Activated CD8-positive, alpha-beta memory T cell treated with anti-CD3 and anti-CD28 coated beads, Interleukin-2, amount 50 U/mL, for 24 hours (primary cell): Measurements from ENCODE around the gene AXIN2.

Experiments used
- DNase-seq: peaks from one replicate; pipeline ENCODE4 v3.0.0-alpha.2; 2020; ENCODE audit errors: extremely low read depth

AXIN2 gene

DNA sequence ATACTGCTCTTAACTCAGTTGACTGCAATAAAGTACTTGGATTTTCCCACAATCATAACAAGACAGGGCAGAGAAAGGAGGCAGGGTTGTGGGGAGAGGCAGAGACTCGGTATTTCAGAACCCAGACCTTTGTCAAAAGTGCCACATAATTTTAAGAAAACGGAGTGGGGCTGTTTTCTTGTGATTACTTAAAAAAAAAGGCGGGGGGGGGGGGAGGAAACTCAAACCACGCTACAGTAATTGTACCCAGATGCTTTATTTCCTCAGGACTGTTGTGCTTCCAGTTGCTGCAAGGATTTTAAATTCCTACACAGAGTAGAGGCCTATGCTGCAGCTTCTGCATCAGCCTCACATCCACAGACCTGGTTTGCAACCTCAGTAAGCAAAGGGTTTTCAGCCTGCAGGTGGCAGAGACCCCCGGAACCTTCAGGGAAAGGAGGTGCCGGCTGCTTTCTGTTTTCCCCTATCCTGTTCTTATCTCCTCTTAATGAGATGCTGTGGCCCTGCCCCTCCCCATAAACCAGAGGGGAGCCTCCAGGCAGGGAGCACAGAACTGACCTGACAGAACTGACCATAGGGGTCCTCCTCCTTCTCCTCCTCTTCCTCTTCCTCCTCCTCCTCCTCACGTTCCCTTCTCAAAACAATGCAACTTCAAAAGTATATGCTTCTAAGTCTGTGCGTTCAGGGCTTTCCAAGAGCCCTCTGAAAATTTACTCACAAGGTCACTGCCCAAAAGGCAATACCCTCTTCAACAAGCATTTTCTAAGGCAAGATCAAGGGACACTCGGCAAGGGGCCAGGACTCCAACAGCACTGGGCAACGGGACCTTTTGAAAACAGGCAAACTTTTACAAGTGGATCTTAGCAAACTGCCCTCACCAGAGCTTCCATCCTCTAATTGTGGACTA lies 7.5 kb downstream of the AXIN2 start:
- no peak for DNase-seq

DNA sequence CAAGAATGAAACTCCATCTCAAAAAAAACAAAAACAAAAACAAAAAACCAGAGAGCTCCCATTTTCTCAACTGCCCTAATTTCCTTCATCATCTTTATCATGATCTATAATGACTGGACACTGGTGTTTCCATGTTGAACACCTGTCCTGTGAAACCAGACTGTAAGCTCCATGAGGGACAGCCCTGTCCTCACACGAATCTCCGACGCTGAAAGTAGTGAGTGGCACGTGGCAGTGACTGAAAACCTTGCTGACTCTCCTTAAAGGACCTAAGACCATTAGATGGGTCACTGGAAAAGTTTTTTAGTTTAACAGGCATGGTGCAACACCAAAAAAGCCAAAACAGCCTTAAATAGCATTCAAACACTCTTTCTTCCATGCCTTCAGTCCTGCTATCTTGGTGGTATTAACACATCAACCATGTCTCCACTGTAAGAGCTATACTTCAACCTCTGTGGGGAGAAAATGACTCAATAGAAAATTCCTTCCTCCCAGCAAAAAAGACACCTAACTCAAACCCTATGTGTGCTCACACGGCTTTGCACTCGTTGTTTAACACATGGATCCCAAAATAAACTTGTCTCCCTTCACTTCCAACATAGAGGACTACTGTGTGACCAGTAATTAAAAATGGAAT lies 8.3 kb downstream of the AXIN2 start:
- DNase-seq, result no peak

DNA sequence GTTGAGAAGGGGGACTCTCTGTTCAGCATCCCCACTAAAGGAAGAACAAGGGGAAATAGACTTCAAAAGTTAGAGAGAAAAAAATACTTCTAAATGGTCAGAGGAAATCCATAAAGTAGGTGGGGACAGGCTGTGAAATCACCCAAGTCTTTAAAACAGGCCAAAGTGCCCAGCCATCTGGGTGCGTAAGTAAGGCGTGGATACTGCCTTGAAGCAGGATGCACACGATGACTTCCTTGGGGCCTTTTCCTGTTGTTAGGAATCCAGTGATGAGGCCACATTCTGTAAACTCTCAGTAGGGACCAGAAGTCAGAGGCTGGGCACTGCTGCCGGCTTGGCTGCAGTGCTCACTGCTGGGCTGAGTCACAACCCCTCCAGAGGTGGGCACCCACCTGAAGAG lies 9.2 kb downstream of the AXIN2 start:
- DNase-seq, result no peak

DNA sequence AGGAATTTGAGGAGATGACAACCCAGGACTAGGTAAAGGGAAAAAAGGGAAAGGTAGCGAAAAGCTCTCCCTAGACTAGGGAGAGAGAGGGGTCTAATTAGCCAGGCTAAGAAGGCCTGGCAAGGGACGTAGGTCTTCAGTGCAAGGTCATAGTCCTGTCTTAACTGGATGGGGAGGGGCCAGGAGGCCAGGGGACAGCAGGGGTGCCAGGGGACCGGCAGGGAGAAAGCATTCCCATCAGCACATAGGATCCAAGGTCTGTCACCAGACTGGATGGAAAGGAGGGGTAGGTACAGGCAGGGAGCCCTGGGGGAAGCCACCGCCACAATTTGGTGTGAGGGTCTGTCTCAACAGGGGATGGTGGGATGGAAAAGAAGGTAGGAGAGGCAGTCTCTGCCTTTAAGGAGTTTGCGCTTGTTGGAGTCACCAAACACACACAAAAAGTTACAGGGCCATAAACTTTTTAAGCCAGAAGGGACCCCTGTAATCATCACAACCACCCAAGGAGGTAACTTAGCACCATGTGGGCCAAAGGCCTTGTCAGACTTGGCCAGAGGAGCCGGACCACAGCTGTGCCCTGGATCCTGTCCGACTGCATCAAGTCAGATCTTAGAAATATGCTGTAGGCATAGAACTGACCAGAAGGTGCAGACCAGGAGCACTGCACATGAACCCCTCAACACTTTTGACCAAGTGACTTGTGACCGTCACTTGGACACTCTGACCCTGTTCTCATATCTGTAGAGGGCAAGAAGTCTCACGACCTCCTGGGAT lies 10.0 kb downstream of the AXIN2 start:
- no peak for DNase-seq

DNA sequence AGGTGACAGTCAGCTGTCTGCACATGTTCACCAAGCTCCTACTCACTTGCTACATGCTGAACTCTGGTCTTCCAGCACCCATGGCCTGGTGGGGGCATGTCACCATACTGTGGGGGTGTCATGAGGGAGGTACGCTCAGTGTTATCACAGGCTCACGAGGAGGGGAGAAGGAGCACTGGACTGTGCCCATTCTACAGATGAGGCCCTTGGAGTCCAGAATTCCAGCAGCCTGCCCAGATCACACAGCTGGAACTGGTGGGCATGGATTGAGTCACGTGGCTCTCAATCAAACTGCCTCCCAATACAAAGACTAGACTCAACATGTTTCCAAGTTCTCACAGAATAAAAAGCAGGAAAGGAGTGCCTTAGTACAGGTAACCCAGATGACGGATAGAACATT lies 10.7 kb downstream of the AXIN2 start:
- DNase-seq, result no peak

DNA sequence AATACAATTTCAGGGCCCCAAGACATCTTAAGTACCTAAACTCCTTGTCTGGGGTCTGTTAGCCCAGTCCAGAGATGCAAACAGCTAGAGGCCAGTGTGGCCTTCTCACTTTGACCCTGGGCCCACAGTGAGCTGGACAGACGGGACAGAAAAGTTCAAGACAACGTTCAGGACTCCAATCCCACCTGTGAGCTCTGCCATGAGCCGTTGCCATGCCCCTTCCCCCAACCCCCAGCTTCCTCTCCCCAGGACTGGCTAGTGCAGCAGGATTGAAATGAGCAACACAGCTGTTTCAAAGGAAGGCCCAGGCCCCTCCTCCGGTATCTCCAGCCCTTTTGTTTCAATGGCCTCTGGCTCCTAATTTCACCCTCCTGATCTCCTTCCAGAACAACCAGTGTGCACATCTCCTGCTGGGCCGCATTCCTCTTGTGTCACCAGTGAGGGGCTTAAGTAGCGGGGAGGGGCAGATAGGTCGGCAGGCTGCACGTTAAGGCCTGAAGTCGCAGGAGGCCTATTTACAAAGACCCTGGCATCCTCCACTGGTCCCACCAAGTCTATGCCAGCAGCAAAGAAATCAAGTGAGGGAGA lies 11.3 kb downstream of the AXIN2 start:
- no peak for DNase-seq

DNA sequence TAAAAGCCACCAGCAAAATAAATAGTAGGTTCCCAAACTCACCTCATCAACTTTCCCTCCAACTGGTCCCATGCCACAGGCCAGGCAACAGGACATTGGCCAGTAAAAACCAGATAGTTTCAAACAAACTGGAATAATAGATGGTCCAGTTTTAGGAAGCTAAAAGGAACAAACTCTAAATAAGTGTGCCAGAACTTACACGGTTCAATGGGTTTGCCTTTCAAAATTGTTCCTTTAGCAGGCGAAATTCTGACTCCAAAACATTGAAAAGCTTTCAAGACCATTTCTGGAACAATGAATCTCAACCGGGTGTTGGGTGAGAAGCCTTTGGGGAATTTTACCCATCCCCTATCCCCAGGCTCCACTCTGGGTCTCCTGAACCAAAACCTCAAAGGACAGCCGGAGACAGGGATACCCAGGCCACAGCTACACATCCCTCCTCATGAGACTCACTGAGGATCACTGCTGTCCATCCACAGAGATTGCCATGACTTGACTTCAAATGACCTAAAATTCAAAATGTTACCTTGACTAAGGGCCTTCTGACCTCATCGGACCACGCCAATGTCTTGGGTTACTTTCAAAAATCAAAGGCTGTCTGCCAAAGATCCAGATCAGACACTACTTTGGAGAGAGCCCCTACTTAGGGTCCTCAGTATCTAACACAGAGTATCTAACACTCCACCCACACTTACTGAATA lies 13.0 kb downstream of the AXIN2 start:
- DNase-seq, result no peak

DNA sequence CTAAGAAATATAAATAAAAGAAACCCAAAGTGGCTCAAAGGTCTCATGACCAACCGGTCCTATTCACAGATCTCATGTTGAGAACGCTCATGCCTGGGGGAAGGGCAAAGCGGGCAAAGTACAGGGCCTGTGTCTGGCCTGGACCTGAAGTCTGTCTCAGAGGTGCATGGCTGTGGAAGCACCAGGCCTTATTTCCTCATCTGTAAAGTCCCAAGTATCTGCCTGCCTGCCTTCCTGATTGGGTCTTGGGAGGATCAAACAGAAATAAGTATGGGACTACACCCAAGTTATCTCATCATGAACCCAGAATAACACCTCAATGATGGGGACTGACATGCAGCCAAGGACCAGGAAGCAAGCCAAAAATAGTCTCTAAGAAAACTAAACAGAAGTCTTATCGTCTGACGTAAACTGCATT lies 14.2 kb downstream of the AXIN2 start:
- DNase-seq, result no peak

DNA sequence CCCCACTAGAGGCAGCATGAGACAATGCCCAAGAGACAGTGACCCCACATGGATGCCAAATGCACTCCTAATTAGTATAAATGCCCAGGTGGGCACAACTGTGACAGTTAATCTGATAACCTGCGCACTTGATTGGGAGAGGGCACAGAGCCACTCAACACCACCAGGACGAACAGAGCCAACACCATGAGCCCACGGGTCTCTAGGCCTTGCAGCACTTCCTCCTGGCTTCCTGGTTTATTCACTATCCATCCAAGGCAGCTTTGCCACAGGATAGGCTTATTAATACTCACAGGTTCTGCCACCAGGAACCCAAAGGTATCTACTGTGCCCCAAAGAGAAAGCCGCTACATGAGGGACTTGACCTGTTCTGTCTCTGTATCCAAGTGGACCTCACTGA lies 14.9 kb downstream of the AXIN2 start:
- no peak for DNase-seq

DNA sequence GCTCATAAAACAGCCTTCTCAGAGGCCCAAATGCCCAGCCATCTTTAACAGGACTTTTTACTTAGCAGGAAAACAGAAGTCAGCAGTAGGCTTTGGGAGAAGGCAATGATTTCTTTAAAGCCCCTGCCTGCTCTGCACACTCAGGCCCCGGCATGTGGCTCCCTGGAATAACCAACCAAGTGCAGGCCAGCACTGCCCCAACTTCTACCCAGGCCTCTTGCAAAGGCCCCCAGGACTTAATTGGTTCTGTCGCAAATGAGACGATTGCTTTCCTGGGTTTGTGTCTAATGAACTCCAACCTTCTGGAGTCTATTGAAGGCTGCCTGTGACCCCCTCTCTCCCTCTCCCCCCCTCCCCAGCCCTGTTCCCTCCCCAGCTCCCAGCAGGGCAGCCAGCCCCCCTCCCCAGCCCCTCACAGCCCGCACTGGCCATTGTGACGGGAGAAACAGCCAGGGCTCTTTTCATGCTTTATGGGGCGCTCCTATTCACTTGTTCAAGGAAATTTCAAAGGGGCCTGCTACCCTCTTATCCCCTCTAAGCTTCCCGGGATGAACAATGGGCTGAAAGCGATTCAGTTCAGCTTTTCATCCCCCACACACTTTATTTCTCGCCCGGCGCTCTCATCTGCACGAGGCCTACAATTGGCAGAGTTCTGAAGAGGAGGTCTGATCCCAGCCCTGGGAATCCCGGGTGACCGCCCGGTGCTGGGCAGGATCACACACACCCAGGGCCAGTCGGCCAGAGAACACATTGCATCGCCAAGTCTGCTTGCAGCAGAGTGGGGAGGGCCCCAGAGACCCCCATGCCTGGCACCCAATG lies 15.5 kb downstream of the AXIN2 start:
- DNase-seq, result no peak

DNA sequence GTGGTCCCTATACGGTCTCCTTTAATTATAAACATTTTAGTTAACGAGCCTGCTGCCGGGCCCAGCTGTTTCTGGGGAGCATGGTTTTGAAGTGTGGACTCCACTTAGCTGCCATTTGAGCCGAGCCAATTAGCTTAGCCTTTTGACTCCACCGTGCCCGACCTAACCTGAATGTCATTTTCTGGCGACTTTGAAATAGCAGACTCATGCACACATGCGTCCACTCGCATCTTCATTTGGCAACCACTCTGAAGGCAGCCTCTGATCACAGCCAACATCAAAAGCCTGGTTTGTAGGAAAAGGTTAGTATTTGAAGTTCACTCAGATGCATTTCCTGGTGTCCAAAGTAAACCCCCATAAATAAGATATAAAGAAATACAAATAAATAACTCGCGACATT lies 16.8 kb downstream of the AXIN2 start:
- no peak for DNase-seq

DNA sequence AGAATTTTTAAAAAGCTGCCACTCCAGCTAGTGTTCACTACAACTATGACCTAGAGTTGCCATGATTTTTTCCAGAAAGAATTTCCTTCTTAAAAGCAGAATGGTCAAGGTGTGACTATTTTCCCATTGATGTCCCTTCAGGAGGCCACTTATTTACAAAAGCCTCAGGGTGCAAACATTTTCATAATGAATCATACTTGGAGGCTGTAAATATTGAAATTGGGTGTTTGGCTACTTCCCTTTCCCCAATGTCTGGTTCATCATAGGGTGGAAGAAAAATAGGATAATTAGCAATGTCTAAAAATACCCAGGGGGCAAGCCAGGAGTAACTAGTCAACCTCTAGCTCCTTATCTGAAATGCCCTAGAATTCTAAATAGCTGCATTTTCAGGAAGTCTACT lies 18.8 kb downstream of the AXIN2 start:
- no peak for DNase-seq

DNA sequence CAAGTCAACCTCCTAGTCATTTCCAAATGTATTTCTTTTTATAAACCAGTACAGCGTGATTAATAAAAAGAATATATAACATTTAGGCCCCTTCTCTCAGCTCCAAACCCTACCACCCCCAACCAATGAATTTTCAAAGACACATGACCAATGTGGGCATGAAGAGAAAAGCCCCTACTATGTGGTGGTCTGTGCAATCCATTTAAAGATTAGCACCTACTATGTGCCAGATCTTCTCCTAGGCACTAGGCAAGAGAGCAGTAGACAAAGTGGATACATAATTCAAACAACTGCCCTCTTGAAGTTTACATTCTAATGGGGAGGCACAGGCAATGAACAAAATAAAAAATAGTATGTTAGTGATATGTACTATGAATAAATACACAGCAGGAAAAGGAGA lies 19.4 kb downstream of the AXIN2 start:
- no peak for DNase-seq

DNA sequence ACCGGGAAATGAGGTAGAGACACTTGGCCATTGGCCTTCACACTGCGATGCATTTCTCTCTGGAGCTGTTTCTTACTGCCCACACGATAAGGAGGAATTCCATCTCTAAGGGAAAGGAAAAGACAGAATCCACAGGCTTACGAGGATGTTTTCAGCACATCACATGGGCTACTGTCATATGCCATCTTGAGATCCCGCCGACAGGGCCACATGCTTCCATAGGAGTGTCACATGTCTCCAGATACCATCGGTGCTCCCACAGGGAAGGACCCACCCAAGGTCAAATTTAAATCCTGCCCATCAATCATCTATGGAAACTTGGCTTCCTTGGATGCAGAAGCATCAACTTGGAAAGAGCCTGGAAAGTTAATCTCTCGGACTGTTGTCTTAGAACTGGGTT lies 20.0 kb downstream of the AXIN2 start:
- DNase-seq, result no peak

DNA sequence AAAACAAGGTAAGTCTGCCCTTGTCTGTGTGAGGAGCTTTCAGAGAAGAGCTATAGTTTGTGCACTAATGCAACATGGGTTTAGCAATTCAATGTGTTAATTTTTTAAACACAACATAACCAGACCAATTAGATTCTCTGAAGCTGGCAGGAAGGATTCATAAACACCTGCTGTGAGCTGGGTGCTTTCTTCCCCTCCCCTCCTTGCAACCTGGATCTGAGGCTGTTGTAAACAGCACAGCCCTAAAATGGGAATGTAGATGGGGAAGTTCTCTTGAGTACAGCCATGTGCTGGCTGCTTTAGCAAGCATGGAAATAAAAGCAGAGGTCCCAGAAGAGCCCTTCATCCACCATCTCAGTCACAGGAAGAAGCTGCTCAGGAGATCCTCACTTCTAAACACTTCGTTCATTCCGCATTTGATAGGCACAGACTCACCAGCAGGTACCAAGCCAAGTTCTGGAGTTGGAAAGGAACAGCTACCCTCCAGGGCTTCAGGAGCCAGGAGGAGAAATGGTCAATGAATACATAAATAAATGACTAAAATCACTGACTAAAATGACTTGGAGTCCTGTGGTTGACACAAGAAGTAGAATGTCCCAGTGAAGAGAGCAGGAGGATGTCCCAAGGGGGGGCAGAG lies 21.7 kb downstream of the AXIN2 start:
- DNase-seq, result no peak

DNA sequence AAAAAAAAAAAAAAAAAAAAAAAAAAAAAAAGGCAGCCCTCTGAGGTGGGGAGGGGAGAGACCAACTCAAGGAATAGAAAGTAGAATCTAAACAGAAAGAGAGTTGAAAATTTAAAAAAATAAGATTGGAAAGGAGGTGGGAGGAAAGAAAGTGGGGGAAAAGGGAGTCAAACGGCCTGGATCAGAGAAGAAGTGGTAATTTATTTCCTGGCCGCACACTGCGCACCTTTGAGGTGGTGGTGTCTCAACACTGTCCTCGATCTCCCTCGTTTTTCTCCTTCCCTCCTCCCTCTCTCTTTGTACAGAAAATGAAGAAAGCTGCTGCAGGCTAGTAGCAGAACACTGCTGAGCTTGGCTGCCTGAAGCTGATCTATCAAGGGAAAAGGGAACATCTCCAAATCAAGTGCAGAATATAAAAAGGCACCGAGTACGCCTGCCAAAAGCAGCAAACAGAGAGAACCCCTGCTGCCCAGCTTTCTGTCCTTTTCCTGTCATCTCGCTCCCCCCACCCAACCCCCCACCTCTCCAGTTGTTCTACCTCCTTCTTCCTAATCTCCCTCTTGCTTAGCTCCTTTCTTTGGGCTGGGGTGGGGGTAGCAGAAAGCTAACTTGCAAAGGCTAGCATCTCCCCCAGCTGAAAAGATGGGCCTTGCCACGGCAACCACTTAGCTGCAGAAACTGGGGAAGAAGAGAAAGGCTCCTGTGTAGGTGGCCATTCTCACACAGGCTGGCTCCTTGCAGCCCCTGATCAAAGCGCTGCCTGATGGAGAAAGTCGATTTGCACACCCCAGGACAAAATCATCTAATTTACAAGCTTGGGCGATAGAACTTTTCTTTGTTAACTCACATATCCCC lies 22.5 kb downstream of the AXIN2 start:
- no peak for DNase-seq

DNA sequence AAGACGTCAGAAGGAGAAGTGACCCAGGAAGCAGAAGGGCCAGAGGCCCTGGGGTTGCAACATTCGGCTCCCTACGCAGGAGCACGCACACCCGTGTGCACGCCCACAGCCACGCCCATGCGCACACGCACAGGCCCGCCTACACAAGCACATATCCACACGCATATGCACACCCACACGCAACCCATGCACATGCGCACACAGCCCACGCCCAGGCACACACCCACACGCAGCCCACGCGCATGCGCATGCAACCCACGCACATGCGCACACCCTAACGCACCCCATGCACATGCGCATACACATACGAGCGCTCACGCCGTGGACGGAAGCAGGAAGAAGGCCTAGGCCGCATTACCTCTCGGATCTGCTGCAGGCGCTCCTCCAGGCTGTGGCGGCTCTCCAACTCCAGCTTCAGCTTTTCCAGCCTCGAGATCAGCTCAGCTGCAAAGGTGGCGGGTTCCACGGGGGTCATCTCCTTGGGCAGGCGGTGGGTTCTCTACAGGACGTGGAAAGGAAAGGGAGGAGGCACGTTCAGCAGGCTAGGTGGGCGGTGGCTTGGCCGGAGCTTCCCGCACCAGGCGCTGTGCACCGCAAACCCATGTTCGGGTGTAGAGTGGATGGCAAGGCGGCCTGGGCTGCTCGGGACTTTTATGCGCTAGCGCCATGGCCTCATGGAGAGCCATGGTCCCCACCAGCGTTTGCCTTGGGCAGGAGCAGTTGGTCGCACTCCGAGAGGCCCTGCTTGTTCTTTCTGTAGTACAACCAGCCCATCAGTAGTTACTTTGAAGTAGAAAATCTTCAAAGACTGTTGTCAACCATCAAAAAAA lies 23.4 kb downstream of the AXIN2 start:
- DNase-seq, result no peak

DNA sequence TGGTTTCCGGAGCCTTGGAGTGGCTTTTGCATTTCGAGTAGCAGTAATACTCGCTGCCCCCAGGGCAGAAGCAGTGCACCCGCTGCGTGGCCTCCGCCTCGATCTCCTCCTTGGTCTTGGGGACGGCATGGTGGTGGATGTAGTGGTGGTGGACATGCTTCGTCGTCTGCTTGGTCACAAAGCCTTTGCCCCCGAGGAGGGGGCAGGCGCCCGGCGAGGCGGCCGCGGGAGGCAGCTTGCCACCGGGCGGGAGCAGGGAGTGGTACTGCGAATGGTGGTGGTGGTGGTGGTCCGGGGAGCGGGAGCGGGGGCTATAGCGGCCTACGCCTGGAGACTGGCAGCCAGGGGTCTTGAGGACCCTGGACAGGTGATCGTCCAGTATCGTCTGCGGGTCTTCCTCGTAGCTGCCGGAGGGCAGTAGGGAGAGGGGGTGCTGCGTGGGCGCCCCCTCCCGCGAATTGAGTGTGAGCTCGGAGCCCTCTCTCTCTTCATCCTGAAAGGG lies 24.1 kb downstream of the AXIN2 start:
- DNase-seq, result no peak
